OCI-LY1 (cell line): ENCODE results near the gene DCHS1.
A peak's percentile ranks its signal among the peaks of the same experiment; 100 is the strongest.

Experiments
- H2AFZ ChIP-seq: fragments of 200-600 bp; sonication (generic), shearing (Covaris generic); 2 replicates; pipeline ENCODE4 v1.6.0; 2014; ENCODE audit warnings: antibody characterized with exemption, mild to moderate bottlenecking, low read length
- H3F3A ChIP-seq: fragments of 200-600 bp; sonication (generic), shearing (Covaris generic); 2 replicates; pipeline ENCODE4 v1.6.0; 2014; ENCODE audit warnings: mild to moderate bottlenecking, antibody characterized with exemption, low read length, moderate library complexity; ENCODE audit not compliant: insufficient read depth
- H3K27ac ChIP-seq: fragments of 200-600 bp; sonication (generic); 2 replicates; pipeline ENCODE4 v1.5.1; 2014; ENCODE audit warnings: low read length, mixed run types, mild to moderate bottlenecking, low read depth; ENCODE audit not compliant: poor library complexity, severe bottlenecking
- H3K27me3 ChIP-seq: fragments of 200-600 bp; sonication (generic); 2 replicates; pipeline ENCODE4 v1.6.0; 2014; ENCODE audit warnings: antibody characterized with exemption, mild to moderate bottlenecking, low read length, moderate library complexity; ENCODE audit not compliant: insufficient read depth
- H3K36me3 ChIP-seq: fragments of 200-600 bp; sonication (generic); 2 replicates; pipeline ENCODE4 v1.6.1; 2014; ENCODE audit warnings: mild to moderate bottlenecking, antibody characterized with exemption, low read length, moderate library complexity, mixed read lengths; ENCODE audit not compliant: insufficient read depth
- H3K4me1 ChIP-seq: fragments of 200-600 bp; sonication (generic); 2 replicates; pipeline ENCODE4 v1.5.1; 2014; ENCODE audit warnings: mild to moderate bottlenecking, low read length, moderate library complexity; ENCODE audit not compliant: insufficient read depth, severe bottlenecking
- H3K4me2 ChIP-seq: fragments of 200-600 bp; sonication (generic), shearing (Covaris generic); 2 replicates; pipeline ENCODE4 v1.6.1; 2014; ENCODE audit warnings: low read length
- H3K4me3 ChIP-seq: fragments of 200-600 bp; sonication (generic); 2 replicates; pipeline ENCODE4 v1.5.1; 2014; ENCODE audit warnings: low read length, low read depth, mild to moderate bottlenecking, mixed read lengths; ENCODE audit not compliant: poor library complexity, severe bottlenecking
- H3K79me2 ChIP-seq: fragments of 200-600 bp; shearing (Covaris generic); 2 replicates; pipeline ENCODE4 v1.6.1; 2016; ENCODE audit warnings: mixed run types, low read length, mixed read lengths; ENCODE audit not compliant: insufficient read depth
- H3K9ac ChIP-seq: fragments of 200-600 bp; sonication (generic), shearing (Covaris generic); 2 replicates; pipeline ENCODE4 v1.6.1; 2014; ENCODE audit warnings: mild to moderate bottlenecking, low read length, mixed read lengths
- H3K9me2 ChIP-seq: fragments of 200-600 bp; sonication (generic), shearing (Covaris generic); 2 replicates; pipeline ENCODE4 v1.6.1; 2014; ENCODE audit warnings: low read depth, mild to moderate bottlenecking, low read length, mixed read lengths
- H3K9me3 ChIP-seq: fragments of 200-600 bp; shearing (Covaris generic); 2 replicates; pipeline ENCODE4 v1.6.1; 2014; ENCODE audit warnings: low read length, mixed read lengths
- H4K20me1 ChIP-seq: fragments of 200-600 bp; sonication (generic), shearing (Covaris generic); 2 replicates; pipeline ENCODE4 v1.6.0; 2016; ENCODE audit warnings: mild to moderate bottlenecking, low read length; ENCODE audit not compliant: insufficient read depth
- EZH2 ChIP-seq: fragments of 200-600 bp; sonication (generic), shearing (Covaris generic); IDR thresholded peaks from 2 replicates; pipeline ENCODE4 v1.8.0; 2017; ENCODE audit warnings: borderline replicate concordance, mixed run types, mild to moderate bottlenecking, antibody characterized with exemption, low read length, moderate library complexity, mixed read lengths
- TF ChIP-seq, protein P1 (sequence below): fragments of 200-600 bp; sonication (generic), shearing (Covaris generic); IDR thresholded peaks from 2 replicates; pipeline ENCODE4 v1.5.1; 2017; ENCODE audit warnings: mild to moderate bottlenecking, antibody characterized with exemption, low read length, moderate library complexity, mixed read lengths

Gene DCHS1

GRCh38 chr11:6646071-6646470, 9.5 kb downstream of the DCHS1 start:
- H3K9me2 ChIP-seq = no peaks in the 10 kb centered on the region
- H3K27me3 ChIP-seq = 0 out of 2 replicates have a peak, but pooled peaks cover 6% of the 10 kb centered on the region
- H3K27ac ChIP-seq = no peak overlapping the region
- no peaks in the 10 kb centered on the region for H3K36me3 ChIP-seq
- no peaks in the 10 kb centered on the region for H3K9me3 ChIP-seq
- no peak overlapping the region for H3K9ac ChIP-seq
- H2AFZ ChIP-seq = no peak overlapping the region
- H3K79me2 ChIP-seq = no peaks in the 10 kb centered on the region
- peaks cover 12% of the 10 kb centered on the region for H3K4me1 ChIP-seq
- no peak overlapping the region for H3K4me3 ChIP-seq
- TF ChIP-seq, protein P1, sequence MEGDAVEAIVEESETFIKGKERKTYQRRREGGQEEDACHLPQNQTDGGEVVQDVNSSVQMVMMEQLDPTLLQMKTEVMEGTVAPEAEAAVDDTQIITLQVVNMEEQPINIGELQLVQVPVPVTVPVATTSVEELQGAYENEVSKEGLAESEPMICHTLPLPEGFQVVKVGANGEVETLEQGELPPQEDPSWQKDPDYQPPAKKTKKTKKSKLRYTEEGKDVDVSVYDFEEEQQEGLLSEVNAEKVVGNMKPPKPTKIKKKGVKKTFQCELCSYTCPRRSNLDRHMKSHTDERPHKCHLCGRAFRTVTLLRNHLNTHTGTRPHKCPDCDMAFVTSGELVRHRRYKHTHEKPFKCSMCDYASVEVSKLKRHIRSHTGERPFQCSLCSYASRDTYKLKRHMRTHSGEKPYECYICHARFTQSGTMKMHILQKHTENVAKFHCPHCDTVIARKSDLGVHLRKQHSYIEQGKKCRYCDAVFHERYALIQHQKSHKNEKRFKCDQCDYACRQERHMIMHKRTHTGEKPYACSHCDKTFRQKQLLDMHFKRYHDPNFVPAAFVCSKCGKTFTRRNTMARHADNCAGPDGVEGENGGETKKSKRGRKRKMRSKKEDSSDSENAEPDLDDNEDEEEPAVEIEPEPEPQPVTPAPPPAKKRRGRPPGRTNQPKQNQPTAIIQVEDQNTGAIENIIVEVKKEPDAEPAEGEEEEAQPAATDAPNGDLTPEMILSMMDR = no peak
- TF ChIP-seq EZH2 = no peak
- H3K4me2 ChIP-seq = peak overlapping the region; percentile 10; the same call in 1 of the 2 replicates
- H3F3A ChIP-seq = no peaks in the 10 kb centered on the region
- H4K20me1 ChIP-seq = no peaks in the 10 kb centered on the region

DNA sequence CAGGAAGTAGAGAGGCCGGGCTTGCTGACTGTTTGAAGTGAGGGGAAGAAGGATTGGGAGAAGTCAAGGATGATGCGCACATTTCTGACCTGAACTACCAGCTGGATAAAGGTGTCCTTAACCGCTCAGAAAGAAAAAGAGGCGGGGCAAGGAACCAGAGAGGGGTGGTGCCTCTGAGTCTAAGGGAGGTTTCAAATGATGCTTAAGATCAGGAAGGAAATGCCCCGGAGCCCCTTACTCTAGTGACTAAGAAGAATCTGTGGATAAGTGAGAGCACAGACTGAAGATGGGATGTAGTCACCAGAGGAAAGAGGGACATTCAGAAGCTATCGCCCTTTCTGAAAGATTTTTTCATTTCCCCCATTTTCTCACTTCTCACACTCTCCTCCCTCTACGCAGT, 12.7 kb downstream of the DCHS1 start:
- Histone ChIP-seq H3K27ac (no peak overlapping the region), H3K79me2 (no peaks in the 10 kb centered on the region), H3K9ac (no peak overlapping the region), H3K36me3 (no peaks in the 10 kb centered on the region), H3K4me2 (no peak overlapping the region), H4K20me1 (no peaks in the 10 kb centered on the region), H2AFZ (no peak overlapping the region), H3K4me1 (peaks cover 12% of the 10 kb centered on the region), H3K27me3 (0 out of 2 replicates have a peak, but pooled peaks cover 6% of the 10 kb centered on the region), H3K9me2 (no peaks in the 10 kb centered on the region), H3K9me3 (no peaks in the 10 kb centered on the region), H3F3A (no peaks in the 10 kb centered on the region), H3K4me3 (no peak overlapping the region)
- TF ChIP-seq, protein P1 = no peak
- no peak for TF ChIP-seq EZH2

GRCh38 chr11:6640985-6641701, 14.5 kb downstream of the DCHS1 start:
- Histone ChIP-seq H3K4me3 (no peak overlapping the region), H3K9ac (no peak overlapping the region), H3F3A (no peaks in the 10 kb centered on the region), H3K79me2 (no peaks in the 10 kb centered on the region), H3K4me1 (peaks cover under 1% of the 10 kb centered on the region), H3K9me3 (no peaks in the 10 kb centered on the region), H3K4me2 (no peak overlapping the region), H3K9me2 (no peaks in the 10 kb centered on the region), H2AFZ (no peak overlapping the region), H4K20me1 (no peaks in the 10 kb centered on the region), H3K27me3 (0 out of 2 replicates have a peak, but pooled peaks cover 10% of the 10 kb centered on the region), H3K27ac (no peak overlapping the region), H3K36me3 (no peaks in the 10 kb centered on the region)
- TF ChIP-seq EZH2 = no peak
- TF ChIP-seq, protein P1 = no peak
